IPS-18c (cell line): ENCODE data around the gene RSRC1.
"Not testable (repeated sequence)": the region's sequence is repeated elsewhere in the genome, so short reads cannot be mapped to it uniquely, and the experiment has no call there.

Source experiments
- H3K4me3 ChIP-seq: 2 replicates; pipeline ENCODE4 v1.7.0; 2013; ENCODE audit warnings: low read depth, mild to moderate bottlenecking, low read length, moderate library complexity; ENCODE audit not compliant: insufficient read depth
- H3K9me3 ChIP-seq: one replicate; pipeline ENCODE4 v1.6.1; 2013; ENCODE audit warnings: mild to moderate bottlenecking, low read length, moderate library complexity; ENCODE audit not compliant: control insufficient read depth, insufficient read depth

Gene RSRC1

GRCh38 chr3:158329696-158330441 lies 220.0 kb downstream of the RSRC1 start:
- H3K9me3 ChIP-seq, H3K4me3 ChIP-seq: not testable (repeated sequence)

DNA sequence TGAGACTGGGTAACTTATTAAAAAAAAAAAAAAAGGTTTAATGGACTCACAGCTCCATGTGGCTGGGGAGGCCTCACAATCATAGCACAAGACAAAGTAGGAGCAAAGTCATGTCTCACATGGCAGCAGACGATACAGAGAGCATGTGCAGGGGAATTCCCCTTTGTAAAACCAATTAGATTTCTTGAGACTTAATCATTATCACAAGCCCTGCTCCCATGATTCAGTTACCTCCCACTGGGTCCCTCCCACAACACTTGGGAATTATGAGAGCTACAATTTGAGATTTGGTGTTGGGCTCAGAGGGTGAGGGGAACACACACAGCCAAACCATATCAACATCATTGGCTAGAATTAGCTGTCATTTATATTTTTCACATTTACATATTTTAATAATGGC lies 221.0 kb downstream of the RSRC1 start:
- H3K4me3 ChIP-seq, result no peak overlapping the region
- peaks cover 2% of the 10 kb centered on the region for H3K9me3 ChIP-seq

DNA sequence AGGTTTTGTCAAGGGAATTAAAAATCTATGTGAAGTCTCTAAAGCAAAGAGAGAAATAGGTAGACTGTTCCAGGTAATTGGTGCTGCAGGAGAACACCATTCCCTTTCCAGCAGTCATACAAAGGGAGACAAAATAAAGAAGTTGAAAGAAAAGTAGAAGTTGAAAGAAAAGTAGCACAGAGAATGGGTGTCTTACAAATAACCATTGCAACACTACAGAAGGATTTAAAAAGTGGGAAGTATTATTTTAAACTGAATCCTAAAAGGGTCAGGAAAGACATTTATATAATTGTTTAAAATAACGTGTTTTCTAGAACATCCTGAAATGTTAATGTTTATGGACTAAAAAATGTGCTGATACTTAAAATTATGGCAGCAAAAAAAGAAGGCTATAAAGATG lies 223.8 kb downstream of the RSRC1 start:
- Histone ChIP-seq H3K4me3 (no peak overlapping the region), H3K9me3 (peaks cover 2% of the 10 kb centered on the region)

- Histone ChIP-seq H3K9me3 (peaks cover 2% of the 10 kb centered on the region), H3K4me3 (no peak overlapping the region)
Observed at GRCh38 chr3:158337110-158337509, 227.2 kb downstream of the RSRC1 start.

- H3K9me3 ChIP-seq, result no peaks in the 10 kb centered on the region
- no peak overlapping the region for H3K4me3 ChIP-seq
Observed at GRCh38 chr3:158339638-158340037, 229.7 kb downstream of the RSRC1 start.

DNA sequence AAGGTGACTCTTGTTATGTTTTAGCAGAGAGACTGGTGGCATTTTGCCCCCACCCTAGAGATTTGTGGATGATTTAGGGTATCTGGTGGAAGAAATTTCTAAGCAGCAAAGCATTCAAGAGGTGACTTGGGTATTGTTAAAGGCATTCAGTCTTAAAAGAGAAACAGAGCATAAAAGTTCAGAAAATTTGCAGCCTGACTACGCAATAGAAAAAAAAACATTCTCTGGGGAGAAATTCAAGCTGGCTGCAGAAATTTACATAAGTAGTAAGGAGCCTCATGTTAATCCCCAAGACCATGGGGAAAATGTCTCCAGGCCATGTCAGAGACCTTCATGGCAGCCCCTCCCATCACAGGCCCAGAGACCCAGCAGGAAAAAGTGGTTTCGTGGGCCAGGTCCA lies 231.1 kb downstream of the RSRC1 start:
- H3K9me3 ChIP-seq, H3K4me3 ChIP-seq: not testable (repeated sequence)

DNA sequence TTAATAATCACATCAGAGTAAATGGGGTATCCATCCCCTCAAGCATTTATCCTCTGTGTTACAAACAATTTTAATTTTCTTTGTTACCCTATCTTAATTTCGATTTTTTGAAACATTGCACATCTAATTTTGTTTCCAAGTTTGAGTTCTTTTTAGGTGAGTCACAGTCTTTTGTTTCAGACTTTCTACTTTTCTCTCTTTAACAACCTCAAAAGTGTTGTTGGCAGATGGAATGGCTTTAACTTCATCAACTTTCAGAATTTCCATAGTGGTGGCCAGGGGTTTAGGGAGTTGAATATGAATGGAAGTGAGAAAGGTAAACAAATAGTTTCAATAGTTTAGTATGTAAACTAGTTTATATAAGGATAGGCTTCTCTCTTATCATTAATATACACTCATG lies 238.1 kb downstream of the RSRC1 start:
- Histone ChIP-seq H3K4me3 (no peak overlapping the region), H3K9me3 (no peaks in the 10 kb centered on the region)

GRCh38 chr3:158350971-158351370 lies 241.1 kb downstream of the RSRC1 start:
- H3K4me3 ChIP-seq, result no peak overlapping the region
- no peaks in the 10 kb centered on the region for H3K9me3 ChIP-seq

DNA sequence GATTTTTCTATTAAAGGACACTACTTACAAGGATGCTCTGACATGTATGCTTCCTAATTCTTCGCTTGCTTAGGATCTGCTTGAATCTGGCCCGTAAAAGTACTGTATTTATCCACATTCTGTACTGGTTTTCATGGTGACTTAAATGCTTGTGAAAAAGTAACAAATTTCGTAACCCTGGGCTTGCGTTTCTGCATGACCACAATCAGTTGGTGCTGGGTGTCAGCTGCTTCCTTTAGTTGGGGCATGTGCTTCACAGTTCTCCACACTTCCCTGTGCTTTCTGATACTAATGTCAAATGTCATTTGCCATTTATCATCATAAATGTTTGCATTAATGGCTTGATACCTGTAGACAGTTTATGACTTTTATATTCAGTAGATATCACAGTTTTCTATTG lies 242.7 kb downstream of the RSRC1 start:
- Histone ChIP-seq H3K9me3 (no peaks in the 10 kb centered on the region), H3K4me3 (no peak overlapping the region)

- no peaks in the 10 kb centered on the region for H3K9me3 ChIP-seq
- no peak overlapping the region for H3K4me3 ChIP-seq
Observed at GRCh38 chr3:158354713-158355112, 244.8 kb downstream of the RSRC1 start.

DNA sequence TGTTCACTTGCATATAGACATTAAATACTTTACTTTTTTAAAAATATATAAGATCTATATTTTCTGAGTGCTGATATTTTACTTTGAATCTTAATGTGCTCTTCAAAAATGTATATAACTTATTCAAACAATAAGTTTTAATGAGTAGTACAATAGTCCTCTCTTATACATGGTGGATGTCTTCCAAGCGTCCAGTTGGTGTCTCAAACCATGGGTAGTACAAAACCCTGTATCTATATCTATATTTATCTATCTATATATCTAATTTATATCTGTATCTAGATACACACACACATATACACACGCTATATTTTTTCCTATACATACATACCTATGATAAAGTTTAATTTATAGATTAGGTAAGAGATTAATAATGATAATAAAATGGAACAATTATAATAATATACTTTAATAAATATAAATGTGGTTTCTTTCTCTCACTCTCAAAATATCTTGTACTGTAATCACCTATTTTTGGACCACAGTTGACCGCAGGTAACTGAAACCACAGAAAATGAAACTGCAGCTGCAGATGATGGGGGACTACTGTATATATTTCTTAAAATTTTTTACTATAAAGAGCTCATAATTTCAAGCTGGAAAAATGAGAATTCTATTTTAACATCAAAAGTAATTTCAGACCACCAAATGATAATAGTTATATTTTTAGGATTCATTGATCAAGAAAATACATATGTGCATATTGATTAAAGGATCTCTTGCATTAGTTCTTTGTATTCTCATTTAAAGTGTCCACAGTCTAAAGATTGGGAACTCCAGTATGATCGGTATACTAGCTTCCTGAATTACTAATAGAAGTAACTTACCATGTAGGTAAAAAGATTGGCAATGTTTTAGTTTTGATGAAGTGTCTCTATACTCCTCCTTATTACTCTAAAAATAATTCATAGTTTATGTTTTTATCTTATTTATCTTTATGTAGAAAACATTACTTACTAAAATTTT lies 246.0 kb downstream of the RSRC1 start:
- Histone ChIP-seq H3K9me3 (no peaks in the 10 kb centered on the region), H3K4me3 (no peak overlapping the region)

GRCh38 chr3:158359339-158359738 lies 249.4 kb downstream of the RSRC1 start:
- Histone ChIP-seq H3K9me3 (no peaks in the 10 kb centered on the region), H3K4me3 (no peak overlapping the region)

GRCh38 chr3:158360756-158361448 lies 251.0 kb downstream of the RSRC1 start:
- H3K4me3 ChIP-seq, result no peak overlapping the region

DNA sequence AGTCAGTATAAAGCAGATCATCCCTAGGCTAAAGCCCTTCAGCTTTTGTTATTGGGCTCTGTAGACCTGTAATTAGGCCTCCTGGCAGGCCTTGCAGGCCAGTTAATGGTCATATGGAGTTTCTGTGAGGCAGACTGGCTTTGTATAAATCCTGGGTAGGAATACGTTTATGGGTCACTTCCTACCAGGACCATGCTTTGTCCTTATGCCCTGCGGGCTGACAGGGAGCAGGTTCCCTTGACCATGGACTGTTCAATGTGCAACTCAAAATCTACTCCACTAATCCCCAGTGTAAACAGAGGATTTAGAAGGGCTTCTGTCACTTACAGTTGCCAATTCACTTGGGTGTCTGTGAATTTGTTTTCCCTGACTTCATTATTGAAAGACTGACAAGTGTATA lies 258.4 kb downstream of the RSRC1 start:
- Histone ChIP-seq H3K9me3 (no peaks in the 10 kb centered on the region), H3K4me3 (no peak overlapping the region)

More at GRCh38 chr3:158360756-158361448, 251.0 kb downstream of the RSRC1 start:
- H3K9me3 ChIP-seq, result no peaks in the 10 kb centered on the region

- H3K4me3 ChIP-seq, result no peak overlapping the region
Observed at GRCh38 chr3:158369279-158369678, 259.4 kb downstream of the RSRC1 start.

GRCh38 chr3:158379517-158379916 lies 269.6 kb downstream of the RSRC1 start:
- H3K4me3 ChIP-seq, result no peak overlapping the region
- no peaks in the 10 kb centered on the region for H3K9me3 ChIP-seq

More at GRCh38 chr3:158369279-158369678, 259.4 kb downstream of the RSRC1 start:
- H3K9me3 ChIP-seq, result no peaks in the 10 kb centered on the region

DNA sequence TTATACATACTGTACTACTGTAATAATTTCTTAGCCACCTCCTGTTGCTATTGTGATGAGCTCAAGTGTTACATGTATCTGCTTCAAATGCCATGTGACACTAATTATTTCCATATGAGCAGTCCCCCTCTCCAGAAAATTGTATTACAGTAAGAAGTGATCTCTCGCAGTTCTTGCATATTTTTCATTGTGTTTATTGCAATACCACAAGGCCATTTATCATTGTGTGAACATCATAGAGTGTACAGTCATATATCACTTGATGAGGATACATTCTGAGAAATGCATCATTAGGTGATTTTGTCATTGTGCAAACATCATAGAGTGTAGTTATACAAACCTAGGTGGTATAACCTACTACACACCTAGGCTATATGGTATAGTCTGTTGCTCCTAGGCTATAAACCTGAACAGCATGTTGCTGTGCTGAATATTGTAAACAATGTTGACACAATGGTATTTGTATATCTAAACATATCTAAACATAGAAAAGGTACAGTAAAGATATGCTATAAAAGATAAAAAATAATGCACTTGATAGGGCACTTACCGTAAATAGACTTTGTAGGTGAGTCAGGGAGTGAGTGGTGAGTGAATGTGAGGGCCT lies 271.5 kb downstream of the RSRC1 start:
- H3K4me3 ChIP-seq, result no peak overlapping the region
- H3K9me3 ChIP-seq, result no peaks in the 10 kb centered on the region
